HCT116 (cell line): ENCODE measurements around the gene SELENOW.

Source experiments
- CEBPB ChIP-seq: IDR thresholded peaks from 2 replicates; pipeline ENCODE4 v1.6.1; 2012; ENCODE audit warnings: low read depth
- EGR1 ChIP-seq: IDR thresholded peaks from 2 replicates; pipeline ENCODE4 v1.6.1; 2012; ENCODE audit warnings: low read depth
- EZH2 ChIP-seq: fragments of 200-600 bp; sonication (generic); IDR thresholded peaks from 2 replicates; pipeline ENCODE4 v1.6.1; 2017; ENCODE audit warnings: antibody characterized with exemption, mixed run types
- EZH2phosphoT487 ChIP-seq: fragments of 200-600 bp; IDR thresholded peaks from 2 replicates; pipeline ENCODE4 v1.6.1; 2018; ENCODE audit warnings: antibody characterized with exemption, borderline replicate concordance
- POLR2A ChIP-seq: IDR thresholded peaks from 2 replicates; pipeline ENCODE4 v1.7.0; 2011; ENCODE audit warnings: borderline replicate concordance; ENCODE audit not compliant: insufficient read depth, insufficient read length; ENCODE audit errors: extremely low read depth
- POLR2AphosphoS5 ChIP-seq: IDR thresholded peaks from 2 replicates; pipeline ENCODE4 v1.6.1; 2011; ENCODE audit warnings: mild to moderate bottlenecking, low read depth, low read length, moderate library complexity
- RAD21 ChIP-seq: IDR thresholded peaks from 2 replicates; pipeline ENCODE4 v1.6.1; 2012; ENCODE audit warnings: low read depth, mild to moderate bottlenecking
- SP1 ChIP-seq: IDR thresholded peaks from 2 replicates; pipeline ENCODE4 v1.6.1; 2012; ENCODE audit warnings: low read depth
- SRF ChIP-seq: IDR thresholded peaks from 2 replicates; pipeline ENCODE4 v1.6.1; 2012; ENCODE audit warnings: low read depth
- TCF7L2 ChIP-seq: IDR thresholded peaks from 2 replicates; pipeline ENCODE4 v1.7.0; 2011; ENCODE audit warnings: borderline replicate concordance, inconsistent platforms; ENCODE audit not compliant: insufficient read depth, insufficient read length; ENCODE audit errors: extremely low read depth
- TF ChIP-seq, protein P1 (sequence below), 3 experiments: fragments of 200-600 bp in 1 of 3; sonication (generic) in 1 of 3; IDR thresholded peaks in 2 of 3; conservative IDR thresholded peaks in 1 of 3; 2 replicates each; pipeline ENCODE4 v1.5.1; 2012 to 2017; ENCODE audit warnings: low read depth in 2 of 3, low read length in 2 of 3, antibody characterized with exemption in 1 of 3, borderline replicate concordance in 1 of 3, control low read depth in 1 of 3, mild to moderate bottlenecking in 1 of 3, mixed read lengths in 1 of 3, mixed run types in 1 of 3, moderate library complexity in 1 of 3; ENCODE audit not compliant: insufficient read depth in 1 of 3
- TF ChIP-seq, protein P2 (sequence below): IDR thresholded peaks from 2 replicates; pipeline ENCODE4 v1.6.1; 2012; ENCODE audit warnings: low read depth
- TF ChIP-seq, protein P3 (sequence below): IDR thresholded peaks from 2 replicates; pipeline ENCODE4 v1.6.1; 2012
- TF ChIP-seq, protein P4 (sequence below): IDR thresholded peaks from 2 replicates; pipeline ENCODE4 v1.6.1; 2011; ENCODE audit warnings: mild to moderate bottlenecking, low read length, moderate library complexity; ENCODE audit not compliant: insufficient replicate concordance; ENCODE audit errors: extremely low read depth

DNA sequence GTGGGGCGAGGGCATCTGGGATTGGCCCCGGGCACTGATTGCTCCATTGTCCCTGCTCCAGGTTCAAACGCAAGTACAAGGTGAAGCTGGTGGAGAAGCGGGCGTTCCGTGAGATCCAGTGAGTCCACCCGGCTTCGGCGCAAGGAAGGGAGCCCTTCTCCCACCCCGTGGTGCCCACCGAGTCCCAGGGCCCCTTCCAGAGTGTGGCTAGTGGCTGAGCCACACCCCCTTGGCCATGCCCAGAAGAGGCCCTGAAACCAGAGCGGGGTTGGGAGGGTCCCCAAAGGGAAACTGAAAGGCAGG lies 21.9 kb upstream of the SELENOW start:
- no peak for TF ChIP-seq POLR2AphosphoS5
- TF ChIP-seq, protein P1, sequence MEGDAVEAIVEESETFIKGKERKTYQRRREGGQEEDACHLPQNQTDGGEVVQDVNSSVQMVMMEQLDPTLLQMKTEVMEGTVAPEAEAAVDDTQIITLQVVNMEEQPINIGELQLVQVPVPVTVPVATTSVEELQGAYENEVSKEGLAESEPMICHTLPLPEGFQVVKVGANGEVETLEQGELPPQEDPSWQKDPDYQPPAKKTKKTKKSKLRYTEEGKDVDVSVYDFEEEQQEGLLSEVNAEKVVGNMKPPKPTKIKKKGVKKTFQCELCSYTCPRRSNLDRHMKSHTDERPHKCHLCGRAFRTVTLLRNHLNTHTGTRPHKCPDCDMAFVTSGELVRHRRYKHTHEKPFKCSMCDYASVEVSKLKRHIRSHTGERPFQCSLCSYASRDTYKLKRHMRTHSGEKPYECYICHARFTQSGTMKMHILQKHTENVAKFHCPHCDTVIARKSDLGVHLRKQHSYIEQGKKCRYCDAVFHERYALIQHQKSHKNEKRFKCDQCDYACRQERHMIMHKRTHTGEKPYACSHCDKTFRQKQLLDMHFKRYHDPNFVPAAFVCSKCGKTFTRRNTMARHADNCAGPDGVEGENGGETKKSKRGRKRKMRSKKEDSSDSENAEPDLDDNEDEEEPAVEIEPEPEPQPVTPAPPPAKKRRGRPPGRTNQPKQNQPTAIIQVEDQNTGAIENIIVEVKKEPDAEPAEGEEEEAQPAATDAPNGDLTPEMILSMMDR (IDR thresholded peaks at IDR 0.05 in 2 of 3, conservative IDR thresholded peaks at IDR 0.05 in 1 of 3; ENCODE audit: borderline replicate concordance in 1 of 3, insufficient read depth in 1 of 3, low read depth in 2 of 3, low read length in 2 of 3): no peak
- TF ChIP-seq CEBPB: no peak
- TF ChIP-seq, protein P2, sequence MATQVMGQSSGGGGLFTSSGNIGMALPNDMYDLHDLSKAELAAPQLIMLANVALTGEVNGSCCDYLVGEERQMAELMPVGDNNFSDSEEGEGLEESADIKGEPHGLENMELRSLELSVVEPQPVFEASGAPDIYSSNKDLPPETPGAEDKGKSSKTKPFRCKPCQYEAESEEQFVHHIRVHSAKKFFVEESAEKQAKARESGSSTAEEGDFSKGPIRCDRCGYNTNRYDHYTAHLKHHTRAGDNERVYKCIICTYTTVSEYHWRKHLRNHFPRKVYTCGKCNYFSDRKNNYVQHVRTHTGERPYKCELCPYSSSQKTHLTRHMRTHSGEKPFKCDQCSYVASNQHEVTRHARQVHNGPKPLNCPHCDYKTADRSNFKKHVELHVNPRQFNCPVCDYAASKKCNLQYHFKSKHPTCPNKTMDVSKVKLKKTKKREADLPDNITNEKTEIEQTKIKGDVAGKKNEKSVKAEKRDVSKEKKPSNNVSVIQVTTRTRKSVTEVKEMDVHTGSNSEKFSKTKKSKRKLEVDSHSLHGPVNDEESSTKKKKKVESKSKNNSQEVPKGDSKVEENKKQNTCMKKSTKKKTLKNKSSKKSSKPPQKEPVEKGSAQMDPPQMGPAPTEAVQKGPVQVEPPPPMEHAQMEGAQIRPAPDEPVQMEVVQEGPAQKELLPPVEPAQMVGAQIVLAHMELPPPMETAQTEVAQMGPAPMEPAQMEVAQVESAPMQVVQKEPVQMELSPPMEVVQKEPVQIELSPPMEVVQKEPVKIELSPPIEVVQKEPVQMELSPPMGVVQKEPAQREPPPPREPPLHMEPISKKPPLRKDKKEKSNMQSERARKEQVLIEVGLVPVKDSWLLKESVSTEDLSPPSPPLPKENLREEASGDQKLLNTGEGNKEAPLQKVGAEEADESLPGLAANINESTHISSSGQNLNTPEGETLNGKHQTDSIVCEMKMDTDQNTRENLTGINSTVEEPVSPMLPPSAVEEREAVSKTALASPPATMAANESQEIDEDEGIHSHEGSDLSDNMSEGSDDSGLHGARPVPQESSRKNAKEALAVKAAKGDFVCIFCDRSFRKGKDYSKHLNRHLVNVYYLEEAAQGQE: no peak
- TF ChIP-seq RAD21: no peak
- TF ChIP-seq EGR1: no peak
- TF ChIP-seq POLR2A: no peak
- TF ChIP-seq, protein P3, sequence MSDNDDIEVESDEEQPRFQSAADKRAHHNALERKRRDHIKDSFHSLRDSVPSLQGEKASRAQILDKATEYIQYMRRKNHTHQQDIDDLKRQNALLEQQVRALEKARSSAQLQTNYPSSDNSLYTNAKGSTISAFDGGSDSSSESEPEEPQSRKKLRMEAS: no peak
- no peak for TF ChIP-seq EZH2
- TF ChIP-seq, protein P4, sequence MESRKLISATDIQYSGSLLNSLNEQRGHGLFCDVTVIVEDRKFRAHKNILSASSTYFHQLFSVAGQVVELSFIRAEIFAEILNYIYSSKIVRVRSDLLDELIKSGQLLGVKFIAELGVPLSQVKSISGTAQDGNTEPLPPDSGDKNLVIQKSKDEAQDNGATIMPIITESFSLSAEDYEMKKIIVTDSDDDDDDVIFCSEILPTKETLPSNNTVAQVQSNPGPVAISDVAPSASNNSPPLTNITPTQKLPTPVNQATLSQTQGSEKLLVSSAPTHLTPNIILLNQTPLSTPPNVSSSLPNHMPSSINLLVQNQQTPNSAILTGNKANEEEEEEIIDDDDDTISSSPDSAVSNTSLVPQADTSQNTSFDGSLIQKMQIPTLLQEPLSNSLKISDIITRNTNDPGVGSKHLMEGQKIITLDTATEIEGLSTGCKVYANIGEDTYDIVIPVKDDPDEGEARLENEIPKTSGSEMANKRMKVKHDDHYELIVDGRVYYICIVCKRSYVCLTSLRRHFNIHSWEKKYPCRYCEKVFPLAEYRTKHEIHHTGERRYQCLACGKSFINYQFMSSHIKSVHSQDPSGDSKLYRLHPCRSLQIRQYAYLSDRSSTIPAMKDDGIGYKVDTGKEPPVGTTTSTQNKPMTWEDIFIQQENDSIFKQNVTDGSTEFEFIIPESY: no peak
- no peak for TF ChIP-seq SP1
- no peak for TF ChIP-seq EZH2phosphoT487
- TF ChIP-seq SRF: no peak
- TF ChIP-seq TCF7L2: no peak
